NK-92 treated with Interleukin-12 subunit alpha and Interleukin-12 subunit beta, amount 100 ng/mL, for 24 hours (cell line): ENCODE measurements around the gene SUMO2.
"Not testable (repeated sequence)": the region's sequence is repeated elsewhere in the genome, so short reads cannot be mapped to it uniquely, and the experiment has no call there.

Experiments used
- DNase-seq: peaks from one replicate; lab custom pipeline; 2025; lab: John Stamatoyannopoulos, UW

The SUMO2 gene

DNA sequence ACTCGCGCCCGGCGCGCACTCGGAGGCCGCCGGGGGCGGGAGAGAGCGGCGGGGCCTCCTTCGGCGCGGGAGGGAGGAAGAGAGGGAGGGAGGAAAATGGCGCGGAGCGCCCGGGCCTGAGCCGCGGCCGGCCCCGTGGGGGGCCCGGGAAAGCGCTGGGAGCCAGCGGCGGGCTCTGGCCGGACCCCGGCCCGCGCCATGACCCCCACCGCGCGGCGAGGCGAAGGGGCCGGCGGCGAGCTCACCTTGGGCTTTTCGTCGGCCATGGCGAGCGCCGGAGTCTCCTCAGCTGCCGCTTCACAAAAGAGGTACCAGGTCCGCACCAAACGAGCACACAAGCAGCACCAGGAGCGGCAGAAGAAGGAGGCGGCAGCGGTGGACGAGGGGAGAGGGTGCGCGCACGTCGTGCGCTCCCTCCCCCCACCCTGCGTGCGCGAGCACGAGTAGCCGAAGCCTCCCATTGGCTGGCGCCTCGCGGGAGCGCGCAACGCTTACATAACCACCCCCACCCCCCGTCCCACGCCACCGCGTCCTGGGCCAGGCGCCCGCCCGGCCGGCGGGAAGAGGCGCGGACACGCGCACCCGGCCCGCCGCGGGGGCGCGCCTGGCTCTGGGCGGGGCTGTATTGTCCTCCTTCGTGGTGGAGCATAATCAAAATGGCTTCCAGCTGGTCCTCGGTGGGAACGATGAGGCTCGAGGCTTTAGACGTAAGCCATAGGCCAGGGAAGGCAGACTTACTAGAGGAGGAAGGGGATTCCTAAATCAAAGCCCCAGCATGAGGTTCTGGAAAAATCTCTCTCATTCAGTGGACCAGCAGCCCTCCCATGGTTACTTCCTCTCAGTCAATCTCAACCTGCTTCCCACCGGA, at the start of gene SUMO2:
TSS of gene SUMO2 (minus strand) at position 391 of the 868 bp plus-strand sequence. CDS start at position 266, 125 bp downstream.
- peak; percentile 89 for DNase-seq

- no peak for DNase-seq
These were observed 49.1 kb upstream of the SUMO2 start for GRCh38 chr17:75231741-75232464.

GRCh38 chr17:75231071-75231470, 48.3 kb upstream of the SUMO2 start:
- DNase-seq, result no peak

DNA sequence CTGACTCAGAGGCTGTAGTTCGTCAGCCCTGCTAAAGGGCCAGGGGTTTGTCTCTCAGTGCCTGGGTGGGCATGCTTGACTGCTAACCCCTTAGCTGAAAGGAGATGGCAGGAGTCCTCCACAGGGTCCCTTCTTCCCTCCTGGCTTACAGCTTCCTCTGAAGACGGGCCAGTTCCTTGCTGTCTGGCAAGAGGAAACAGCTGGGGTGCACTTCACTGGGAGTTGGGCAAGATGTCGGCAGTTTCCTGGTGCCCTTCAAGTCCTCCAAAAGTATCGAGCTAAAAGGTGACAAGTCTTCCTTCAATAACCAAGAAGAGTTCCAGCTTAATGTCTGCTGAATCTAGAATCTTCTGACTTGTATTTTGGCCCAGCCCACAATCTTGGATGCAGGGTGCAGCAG, 46.1 kb upstream of the SUMO2 start:
- DNase-seq, result no peak

DNA sequence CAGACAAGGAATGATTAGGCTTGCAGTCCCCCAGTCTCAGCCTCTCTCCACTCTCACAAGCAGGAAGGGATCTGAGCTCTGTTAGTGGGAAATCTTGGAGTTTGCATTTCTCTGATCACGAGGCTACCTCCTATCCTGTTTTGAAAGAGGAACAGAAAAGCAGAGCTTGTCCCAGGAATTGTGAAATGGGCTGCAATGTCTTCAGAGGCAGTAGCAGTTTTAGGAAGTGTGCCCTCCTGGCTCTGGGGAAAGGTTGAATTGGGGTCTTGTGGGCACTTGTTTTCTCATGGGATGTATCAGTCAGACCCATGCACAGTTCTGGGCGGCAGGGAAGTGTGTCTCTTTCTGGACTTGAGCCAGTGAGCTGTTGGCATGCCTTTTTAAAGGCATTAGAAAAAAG, 45.5 kb upstream of the SUMO2 start:
- no peak for DNase-seq

- DNase-seq, result no peak
These were observed 45.0 kb upstream of the SUMO2 start for GRCh38 chr17:75227729-75228128.

- DNase-seq, result no peak
These were observed 42.3 kb upstream of the SUMO2 start for GRCh38 chr17:75225016-75225415.

- DNase-seq, result no peak
These were observed 37.1 kb upstream of the SUMO2 start for GRCh38 chr17:75219815-75220214.

- no peak for DNase-seq
These were observed 35.4 kb upstream of the SUMO2 start for GRCh38 chr17:75218131-75218530.

GRCh38 chr17:75209061-75209460, 26.3 kb upstream of the SUMO2 start:
- DNase-seq, result no peak

- DNase-seq, result no peak
These were observed 25.4 kb upstream of the SUMO2 start for GRCh38 chr17:75208161-75208560.

DNA sequence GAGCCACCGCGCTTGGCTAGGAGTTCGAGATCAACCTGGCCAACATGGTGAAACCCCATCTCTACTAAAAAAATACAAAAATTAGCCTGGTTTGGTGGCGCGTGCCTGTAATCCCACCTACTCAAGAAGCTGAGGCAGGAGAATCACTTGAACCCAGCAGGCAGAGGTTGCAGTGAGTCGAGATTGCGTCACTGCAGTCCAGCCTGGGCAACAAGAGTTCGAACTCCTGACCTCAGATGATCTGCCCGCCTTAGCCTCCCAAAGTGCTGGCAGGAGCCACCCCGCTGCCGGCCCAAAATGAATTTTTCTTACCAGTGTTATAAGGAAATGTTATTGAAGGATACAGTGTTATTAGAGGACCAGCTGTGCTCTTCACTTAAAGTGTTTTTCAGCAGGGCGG, 25.0 kb upstream of the SUMO2 start:
- no peak for DNase-seq

GRCh38 chr17:75207050-75207407, 24.3 kb upstream of the SUMO2 start:
- DNase-seq, result not testable (repeated sequence)

DNA sequence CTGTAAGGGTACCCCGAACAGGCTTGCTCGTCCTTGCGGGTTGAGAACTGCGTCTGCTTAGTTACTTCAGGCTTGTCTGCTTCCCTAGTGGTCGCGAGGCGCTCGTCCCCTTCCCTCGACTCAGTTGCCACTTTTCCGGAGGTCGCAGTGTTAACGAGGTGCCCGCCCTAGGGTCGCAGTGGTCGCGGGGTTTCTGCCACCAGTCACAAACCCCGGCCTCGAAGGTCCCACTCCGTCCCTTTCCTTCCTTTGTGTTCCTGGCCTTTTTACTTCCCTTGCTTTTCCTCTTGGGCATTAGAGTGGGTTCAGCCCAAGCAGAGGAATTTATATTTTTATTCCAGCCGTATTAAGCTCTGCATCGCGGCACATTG, 23.0 kb upstream of the SUMO2 start:
- no peak for DNase-seq

GRCh38 chr17:75205037-75205792, 22.5 kb upstream of the SUMO2 start, which contains the start of gene NUP85:
TSS of gene NUP85 (plus strand) at chr17:75205679. CDS start at chr17:75205762, 83 bp downstream.
- peak; percentile 87 for DNase-seq

- DNase-seq, result no peak
These were observed 17.3 kb upstream of the SUMO2 start for GRCh38 chr17:75199886-75200618.

- no peak for DNase-seq
These were observed 12.1 kb upstream of the SUMO2 start for GRCh38 chr17:75194879-75195278.

DNA sequence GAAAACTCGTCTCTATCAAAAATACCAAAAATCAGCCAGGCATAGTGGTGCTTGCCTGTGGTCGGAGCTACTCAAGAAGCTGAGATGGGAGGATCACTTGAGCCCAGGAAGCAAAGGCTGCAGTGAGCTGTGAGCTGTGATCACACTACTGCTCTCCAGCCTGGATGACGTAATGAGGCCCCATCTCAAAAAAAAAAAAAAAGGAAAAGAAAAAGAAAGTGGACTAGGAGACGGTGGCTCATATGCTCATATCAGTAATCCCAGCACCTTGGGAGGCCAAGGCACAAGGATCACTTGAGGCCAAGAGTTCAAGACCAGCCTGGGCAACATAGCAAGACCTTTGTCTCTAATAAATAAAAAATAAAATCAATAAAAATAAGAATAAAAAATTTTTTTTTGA, 8.8 kb upstream of the SUMO2 start:
- no peak for DNase-seq

- no peak for DNase-seq
These were observed 5.9 kb upstream of the SUMO2 start for GRCh38 chr17:75188614-75189013.

GRCh38 chr17:75183999-75184884, 1.5 kb upstream of the SUMO2 start:
- DNase-seq, result no peak

DNA sequence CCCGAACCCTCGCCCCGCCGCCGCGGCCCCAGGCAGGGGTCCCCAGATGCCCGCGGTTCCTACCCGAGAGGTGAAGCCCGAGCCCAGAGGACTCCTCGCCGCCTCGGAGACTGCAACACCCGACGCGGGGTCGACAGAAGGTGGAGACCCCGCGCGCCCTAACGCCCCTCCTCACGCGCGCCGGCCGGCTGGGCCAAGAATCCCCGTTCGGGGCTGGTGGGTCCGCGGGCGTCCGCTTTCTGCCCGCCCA, 515 bp downstream of the SUMO2 start:
- DNase-seq, result peak; percentile 47
